DND-41 (cell line): Measurements from ENCODE around the gene RNASE12.

Experiments used
- EZH2 ChIP-seq: IDR thresholded peaks from 3 replicates; pipeline ENCODE4 v1.6.1; 2012; ENCODE audit warnings: borderline replicate concordance, low read depth, mild to moderate bottlenecking, moderate library complexity, low read length, inconsistent platforms; ENCODE audit not compliant: severe bottlenecking
- TF ChIP-seq, protein P1 (sequence below): IDR thresholded peaks from 2 replicates; pipeline ENCODE4 v1.5.1; 2012; ENCODE audit warnings: borderline replicate concordance, low read length, moderate library complexity, mild to moderate bottlenecking; ENCODE audit not compliant: poor library complexity, severe bottlenecking; ENCODE audit errors: extremely low read depth

DNA sequence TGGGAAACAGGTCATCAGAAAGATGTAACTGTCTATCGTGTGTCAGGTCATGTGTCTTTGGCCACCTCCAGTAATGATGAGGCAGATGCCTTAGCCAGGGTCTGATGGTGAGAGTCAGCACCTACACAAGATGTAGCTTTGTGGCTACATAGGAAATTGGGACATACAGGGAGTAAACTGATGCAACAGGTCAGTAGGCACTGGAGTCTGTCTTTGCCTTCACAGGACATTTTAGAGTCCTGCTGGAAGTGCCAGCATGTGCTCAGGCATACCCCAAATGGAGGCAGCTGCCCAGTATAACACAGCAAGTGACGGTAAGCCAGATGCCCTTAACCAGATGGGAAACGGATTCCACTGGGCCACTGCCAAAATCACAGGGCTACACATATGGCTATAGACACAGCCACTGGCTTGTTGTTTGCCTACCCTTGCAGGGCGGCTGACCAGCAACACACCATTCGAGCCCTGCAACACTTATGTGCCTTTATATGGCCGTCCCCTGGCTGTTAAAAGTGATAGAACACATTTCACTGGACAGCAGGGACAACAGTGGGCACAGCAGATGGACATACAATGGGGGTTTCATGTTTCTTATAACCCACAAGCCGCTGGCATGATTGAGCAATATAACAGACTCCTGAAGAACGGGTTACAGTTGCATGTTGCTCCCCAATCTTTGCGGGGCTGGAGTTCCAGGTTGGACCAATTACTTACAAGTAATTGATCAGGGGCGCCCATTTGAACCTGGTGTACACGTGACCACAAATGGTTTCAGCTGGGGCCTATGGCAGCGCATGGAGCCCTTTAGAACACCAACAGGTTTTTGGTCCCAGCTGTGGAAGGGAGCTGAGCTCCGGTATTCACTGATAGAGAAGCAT lies 12.9 kb upstream of the RNASE12 start:
- TF ChIP-seq, protein P1, sequence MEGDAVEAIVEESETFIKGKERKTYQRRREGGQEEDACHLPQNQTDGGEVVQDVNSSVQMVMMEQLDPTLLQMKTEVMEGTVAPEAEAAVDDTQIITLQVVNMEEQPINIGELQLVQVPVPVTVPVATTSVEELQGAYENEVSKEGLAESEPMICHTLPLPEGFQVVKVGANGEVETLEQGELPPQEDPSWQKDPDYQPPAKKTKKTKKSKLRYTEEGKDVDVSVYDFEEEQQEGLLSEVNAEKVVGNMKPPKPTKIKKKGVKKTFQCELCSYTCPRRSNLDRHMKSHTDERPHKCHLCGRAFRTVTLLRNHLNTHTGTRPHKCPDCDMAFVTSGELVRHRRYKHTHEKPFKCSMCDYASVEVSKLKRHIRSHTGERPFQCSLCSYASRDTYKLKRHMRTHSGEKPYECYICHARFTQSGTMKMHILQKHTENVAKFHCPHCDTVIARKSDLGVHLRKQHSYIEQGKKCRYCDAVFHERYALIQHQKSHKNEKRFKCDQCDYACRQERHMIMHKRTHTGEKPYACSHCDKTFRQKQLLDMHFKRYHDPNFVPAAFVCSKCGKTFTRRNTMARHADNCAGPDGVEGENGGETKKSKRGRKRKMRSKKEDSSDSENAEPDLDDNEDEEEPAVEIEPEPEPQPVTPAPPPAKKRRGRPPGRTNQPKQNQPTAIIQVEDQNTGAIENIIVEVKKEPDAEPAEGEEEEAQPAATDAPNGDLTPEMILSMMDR = no peak
- no peak for TF ChIP-seq EZH2
